Neural progenitor cell (in vitro differentiated cells): ENCODE data around the gene ZNF618.

Experiments used
- CTCF ChIP-seq: fragments of 200-600 bp; sonication (generic); IDR thresholded peaks from 2 replicates; pipeline ENCODE4 v1.5.1; 2017; ENCODE audit warnings: antibody characterized with exemption, mild to moderate bottlenecking
- EZH2 ChIP-seq: fragments of 200-600 bp; sonication (generic); IDR thresholded peaks from 2 replicates; pipeline ENCODE4 v1.6.1; 2017; ENCODE audit warnings: antibody characterized with exemption, mild to moderate bottlenecking, moderate library complexity
- EZH2phosphoT487 ChIP-seq: fragments of 200-600 bp; sonication (generic); IDR thresholded peaks from 2 replicates; pipeline ENCODE4 v1.6.1; 2017; ENCODE audit warnings: antibody characterized with exemption

GRCh38 chr9:113875459-113876150 is 504 bp upstream of the ZNF618 start:
- TF ChIP-seq CTCF (no peak), EZH2 (no peak), EZH2phosphoT487 (no peak)
